Measurements from ENCODE around the gene UFSP2.

- TF ChIP-seq CTCF (IDR thresholded peaks at IDR 0.05; ENCODE audit: insufficient read depth, low read length, poor library complexity, severe bottlenecking) (no peak), EZH2phosphoT487 (conservative IDR thresholded peaks at IDR 0.05; ENCODE audit: low read length) (no peak)
Measured at GRCh38 chr4:185425647-185426352, at the start of gene UFSP2.

Measured in SU-DHL-6 (cell line).